Lung (tissue), 12 donors: ENCODE results near the gene ARPC4. TPM values are rescaled to one million over a fixed set of nuclear protein-coding genes. Genes with fewer than 3 reads are reported as not detected.

Source experiments
- ATAC-seq: fragments of 200-7000 bp; cut with Tn5 transposase; one replicate; pipeline ENCODE4 v1.9.1; 2020; ENCODE audit warnings: moderate number of reproducible peaks; ENCODE audit not compliant: insufficient read depth, low FRiP score
- DNase-seq, 3 donors: peaks; one replicate each; pipeline ENCODE4 v3.0.0-alpha.2; 2013 to 2017
- H3K27ac ChIP-seq, 2 donors: one replicate each; pipeline ENCODE4 v1.5.1; 2013; ENCODE audit warnings: mild to moderate bottlenecking in 2 of 2, moderate library complexity in 2 of 2, control low read depth in 1 of 2, inconsistent platforms in 1 of 2, low read depth in 1 of 2, low read length in 1 of 2
- H3K27me3 ChIP-seq, 3 donors: one replicate each; pipeline ENCODE4 v1.5.1; 2013; ENCODE audit warnings: low read length in 2 of 3; ENCODE audit not compliant: control insufficient read depth in 3 of 3, insufficient read depth in 3 of 3
- H3K36me3 ChIP-seq, 4 donors: one replicate each; pipeline ENCODE4 v1.5.1; 2013; ENCODE audit warnings: low read length in 4 of 4, mild to moderate bottlenecking in 1 of 4, moderate library complexity in 1 of 4; ENCODE audit not compliant: control insufficient read depth in 4 of 4, insufficient read depth in 4 of 4
- H3K4me1 ChIP-seq, 5 donors: one replicate each; pipeline ENCODE4 v1.5.1; 2013; ENCODE audit warnings: low read length in 5 of 5, mild to moderate bottlenecking in 2 of 5, moderate library complexity in 1 of 5; ENCODE audit not compliant: control insufficient read depth in 5 of 5, insufficient read depth in 5 of 5
- H3K4me3 ChIP-seq: one replicate; pipeline ENCODE4 v1.5.1; 2013; ENCODE audit warnings: mild to moderate bottlenecking, control low read depth, moderate library complexity
- H3K9ac ChIP-seq, 2 donors: one replicate each; pipeline ENCODE4 v1.5.1; 2013; ENCODE audit warnings: low read length in 2 of 2, control low read depth in 1 of 2; ENCODE audit not compliant: insufficient read depth in 1 of 2
- H3K9me3 ChIP-seq, 4 donors: one replicate each; pipeline ENCODE4 v1.5.1; 2013; ENCODE audit warnings: low read length in 3 of 4, mild to moderate bottlenecking in 1 of 4, moderate library complexity in 1 of 4; ENCODE audit not compliant: control insufficient read depth in 4 of 4, insufficient read depth in 3 of 4
- WGBS, 2 donors: extraction: QIAGEN DNeasy Blood & Tissue Kit; methylation state at CpG; one replicate each; pipeline ENCODE4 v1.1.7; 2013; 5-methylcytosine and 5-hydroxymethylcytosine counted together
- polyA plus RNA-seq, 2 donors: library from polyadenylated mRNA; stranded (reverse); fragments of 200-250 nt; gene quantifications; one replicate each; pipeline ENCODE4 v1.2.1, GENCODE V29; 2013
- total RNA-seq, 2 donors: library from RNA; depleted of rRNA in 1 of 2; stranded (reverse); fragments of >200 nt in 1 of 2; gene quantifications; one replicate each; pipeline ENCODE4 v1.2.1, GENCODE V29; 2014 to 2021
- TF ChIP-seq, protein P1 (sequence below): IDR thresholded peaks from 2 replicates; pipeline ENCODE4 v1.5.1; 2012; ENCODE audit warnings: mild to moderate bottlenecking; ENCODE audit errors: control extremely low read depth, extremely low read depth
- donor health status: control.
- donor health status: control.
- donor health status: Bipolar disorder and iron deficiency.
- donor health status: healthy.
- donor health status: DM: yes; HTN: yes; CAD: no.

The ARPC4 gene
- total and polyA plus RNA-seq, 4 donors, result 74.9 to 239 (median 129) TPM

DNA sequence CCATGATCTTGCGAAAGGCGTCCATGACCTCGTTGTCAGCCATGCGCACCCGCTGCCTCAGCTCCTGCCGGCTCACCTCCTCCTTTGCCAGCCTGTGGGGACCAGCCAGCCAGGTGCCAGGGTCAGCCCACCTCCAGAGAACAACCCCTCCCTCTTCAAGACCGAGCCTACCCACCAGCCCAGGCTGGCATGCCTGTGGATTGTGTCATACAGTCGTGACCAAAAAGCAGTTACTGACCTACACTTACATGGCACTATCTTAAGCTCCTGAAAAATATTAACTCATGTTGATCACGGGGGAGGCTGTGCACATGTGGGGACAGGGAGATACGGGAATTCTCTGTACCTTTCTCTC, 12.4 kb upstream of the ARPC4 start:
- no peak for DNase-seq
- WGBS, 2 donors, result 38 to 71% methylated on average over 10 of the region's 10 CpGs
- H3K27me3 ChIP-seq, result no peaks in the 10 kb centered on the region
- peak overlapping the region in 1 of 2 donors; percentile 34 for H3K27ac ChIP-seq
- H3K9ac ChIP-seq, result no peak overlapping the region
- no peaks in the 10 kb centered on the region for H3K9me3 ChIP-seq
- H3K4me1 ChIP-seq, result peaks cover 0 to 3% (median 0%) of the 10 kb centered on the region in 5 donors
- TF ChIP-seq, protein P1, sequence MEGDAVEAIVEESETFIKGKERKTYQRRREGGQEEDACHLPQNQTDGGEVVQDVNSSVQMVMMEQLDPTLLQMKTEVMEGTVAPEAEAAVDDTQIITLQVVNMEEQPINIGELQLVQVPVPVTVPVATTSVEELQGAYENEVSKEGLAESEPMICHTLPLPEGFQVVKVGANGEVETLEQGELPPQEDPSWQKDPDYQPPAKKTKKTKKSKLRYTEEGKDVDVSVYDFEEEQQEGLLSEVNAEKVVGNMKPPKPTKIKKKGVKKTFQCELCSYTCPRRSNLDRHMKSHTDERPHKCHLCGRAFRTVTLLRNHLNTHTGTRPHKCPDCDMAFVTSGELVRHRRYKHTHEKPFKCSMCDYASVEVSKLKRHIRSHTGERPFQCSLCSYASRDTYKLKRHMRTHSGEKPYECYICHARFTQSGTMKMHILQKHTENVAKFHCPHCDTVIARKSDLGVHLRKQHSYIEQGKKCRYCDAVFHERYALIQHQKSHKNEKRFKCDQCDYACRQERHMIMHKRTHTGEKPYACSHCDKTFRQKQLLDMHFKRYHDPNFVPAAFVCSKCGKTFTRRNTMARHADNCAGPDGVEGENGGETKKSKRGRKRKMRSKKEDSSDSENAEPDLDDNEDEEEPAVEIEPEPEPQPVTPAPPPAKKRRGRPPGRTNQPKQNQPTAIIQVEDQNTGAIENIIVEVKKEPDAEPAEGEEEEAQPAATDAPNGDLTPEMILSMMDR, result no peak
- no peak overlapping the region for H3K4me3 ChIP-seq
- no peak for ATAC-seq
- H3K36me3 ChIP-seq, result peaks cover 7 to 24% (median 22%) of the 10 kb centered on the region in 4 donors

DNA sequence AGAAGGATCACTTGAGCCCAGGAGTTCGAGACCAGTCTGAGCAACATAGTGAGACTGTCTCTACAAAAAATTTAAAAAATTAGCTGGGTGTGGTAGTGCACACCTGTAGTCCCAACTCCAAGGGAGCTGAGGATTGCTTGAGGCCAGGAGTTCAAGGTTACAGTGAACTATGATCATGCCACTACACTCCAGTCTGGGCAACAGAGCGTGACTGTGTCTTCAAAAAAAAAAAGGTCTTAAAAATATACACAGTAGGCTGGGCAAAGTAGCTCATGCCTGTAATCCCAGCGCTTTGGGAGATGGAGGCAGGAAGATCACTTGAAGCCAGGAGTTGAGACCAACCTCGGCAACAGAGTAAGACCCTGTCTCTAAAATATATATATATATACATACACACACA, 12.0 kb upstream of the ARPC4 start:
- no peak overlapping the region for H3K4me3 ChIP-seq
- H3K9me3 ChIP-seq, result no peaks in the 10 kb centered on the region
- no peaks in the 10 kb centered on the region for H3K27me3 ChIP-seq
- peaks cover 7 to 28% (median 25%) of the 10 kb centered on the region in 4 donors for H3K36me3 ChIP-seq
- peaks cover 0 to 3% (median 0%) of the 10 kb centered on the region in 5 donors for H3K4me1 ChIP-seq
- H3K27ac ChIP-seq, result no peak overlapping the region
- TF ChIP-seq, protein P1, result no peak
- WGBS, 2 donors, result 91 to 96% methylated on average over 4 of the region's 4 CpGs
- DNase-seq (no peak), ATAC-seq (no peak)
- H3K9ac ChIP-seq, result no peak overlapping the region

DNA sequence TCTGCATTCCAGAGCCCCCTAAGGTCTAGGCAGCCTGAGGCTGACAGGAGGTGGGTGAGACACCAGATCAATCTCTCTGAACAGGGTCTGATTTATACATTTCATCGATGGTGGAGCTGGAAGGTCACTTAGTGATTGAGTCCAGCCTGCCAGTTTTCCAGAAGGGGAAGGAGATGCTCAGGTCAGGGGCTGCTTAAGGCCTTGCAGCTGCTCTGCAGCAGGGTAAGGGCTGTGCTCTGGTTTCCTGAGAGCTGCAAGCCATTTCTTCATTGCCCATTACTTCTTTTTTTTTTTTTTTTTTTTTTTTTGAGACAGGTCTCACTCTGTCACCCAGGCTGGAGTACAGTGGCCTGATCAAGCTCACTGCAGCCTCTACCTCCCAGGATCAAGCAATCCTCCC, 11.3 kb upstream of the ARPC4 start:
- no peak for DNase-seq
- Histone ChIP-seq H3K27me3 (no peaks in the 10 kb centered on the region), H3K27ac (no peak overlapping the region), H3K9me3 (no peaks in the 10 kb centered on the region), H3K4me1 (peaks cover 0 to 3% (median 0%) of the 10 kb centered on the region in 5 donors), H3K9ac (no peak overlapping the region), H3K4me3 (no peak overlapping the region), H3K36me3 (peaks cover 7 to 33% (median 30%) of the 10 kb centered on the region in 4 donors)
- WGBS, 2 donors, result 38 to 69% methylated on average over 1 of the region's 1 CpG
- no peak for ATAC-seq
- TF ChIP-seq, protein P1, result no peak

DNA sequence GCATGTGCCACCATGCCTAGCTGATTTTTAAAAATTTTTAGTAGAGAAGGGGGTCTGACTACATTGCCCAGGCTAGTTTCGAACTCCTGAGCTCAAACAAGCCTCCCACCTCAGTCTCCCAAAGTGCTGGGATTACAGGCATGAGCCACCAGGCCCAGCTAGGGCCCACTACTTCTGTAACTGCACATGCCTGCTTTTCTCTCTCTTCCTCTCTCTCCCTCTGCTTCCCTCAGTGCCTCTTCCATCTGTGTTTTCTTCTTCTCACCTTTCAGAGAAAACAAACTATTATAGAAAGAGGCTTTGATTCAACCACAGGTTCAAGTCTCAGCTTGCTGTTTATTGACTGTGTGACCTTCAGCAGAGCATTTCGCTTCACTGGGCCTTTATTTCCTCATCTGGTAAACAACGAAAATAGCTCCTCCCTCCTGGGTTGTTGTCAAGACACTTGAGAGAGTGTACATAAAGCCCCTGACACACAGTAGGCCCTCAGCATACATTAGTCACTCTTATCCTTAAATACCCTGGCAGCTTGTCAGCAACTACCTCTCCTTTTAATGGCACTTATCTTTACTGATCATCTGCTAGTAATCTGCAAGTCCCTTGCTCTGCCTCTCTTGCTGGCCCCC, 10.8 kb upstream of the ARPC4 start:
- Histone ChIP-seq H3K9ac (no peak overlapping the region), H3K27ac (no peak overlapping the region), H3K4me1 (peaks cover 0 to 3% (median 0%) of the 10 kb centered on the region in 5 donors), H3K4me3 (no peak overlapping the region), H3K36me3 (peaks cover 7 to 36% (median 33%) of the 10 kb centered on the region in 4 donors), H3K27me3 (no peaks in the 10 kb centered on the region), H3K9me3 (no peaks in the 10 kb centered on the region)
- no peak for DNase-seq
- 45 to 59% methylated on average over 3 of the region's 3 CpGs for WGBS, 2 donors
- TF ChIP-seq, protein P1, result no peak
- ATAC-seq, result no peak
